Spleen (tissue), 11 donors: ENCODE measurements around the gene FBXO15. TPM values are rescaled to one million over a fixed set of nuclear protein-coding genes. Genes with fewer than 3 reads are reported as not detected.

Experiments used
- DNase-seq: peaks from one replicate; pipeline ENCODE4 v3.0.0-alpha.2; 2020
- H3K27ac ChIP-seq, 8 donors: fragments of 200-600 bp; sonication (generic) in 7 of 8; 1 replicate in 4 of 8; 2 replicates in 4 of 8; pipeline versions ENCODE4 v1.5.0 to v1.8.0; 2016 to 2021; ENCODE audit warnings: inconsistent platforms in 4 of 8, mild to moderate bottlenecking in 4 of 8, moderate library complexity in 1 of 8
- H3K27me3 ChIP-seq, 7 donors: fragments of 200-600 bp; sonication (generic) in 6 of 7; replicated peaks in 1 of 7; 1 replicate in 4 of 7; 2 replicates in 3 of 7; pipeline versions ENCODE4 v1.5.0 to v1.8.0; 2016 to 2021; ENCODE audit warnings: inconsistent platforms in 3 of 7, mild to moderate bottlenecking in 1 of 7
- H3K36me3 ChIP-seq, 6 donors: fragments of 200-600 bp; sonication (generic) in 5 of 6; 1 replicate in 4 of 6; 2 replicates in 2 of 6; pipeline versions ENCODE4 v1.5.0 to v1.8.0; 2016 to 2021; ENCODE audit warnings: inconsistent platforms in 2 of 6
- H3K4me1 ChIP-seq, 6 donors: fragments of 200-600 bp; sonication (generic) in 5 of 6; 1 replicate in 3 of 6; 2 replicates in 3 of 6; pipeline versions ENCODE4 v1.5.0 to v1.8.0; 2016 to 2021; ENCODE audit warnings: inconsistent platforms in 3 of 6
- H3K4me3 ChIP-seq, 8 donors: fragments of 200-600 bp; sonication (generic) in 7 of 8; 1 replicate in 4 of 8; 2 replicates in 4 of 8; pipeline versions ENCODE4 v1.5.0 to v1.8.0; 2016 to 2021; ENCODE audit warnings: inconsistent platforms in 4 of 8, mild to moderate bottlenecking in 4 of 8, moderate library complexity in 2 of 8
- H3K9me3 ChIP-seq, 8 donors: fragments of 200-600 bp; sonication (generic) in 7 of 8; 1 replicate in 4 of 8; 2 replicates in 4 of 8; pipeline versions ENCODE4 v1.5.0 to v1.8.0; 2016 to 2021; ENCODE audit warnings: inconsistent platforms in 4 of 8
- CTCF ChIP-seq, 11 experiments: fragments of 200-600 bp in 7 of 11; fragments of 450-650 bp in 4 of 11; sonication (generic) in 4 of 11; IDR thresholded peaks in 8 of 11; conservative IDR thresholded peaks in 3 of 11; 1 replicate in 7 of 11; 2 replicates in 4 of 11; pipeline versions ENCODE4 v1.4.0 to v1.8.0; 2016 to 2021; ENCODE audit warnings: antibody characterized with exemption in 11 of 11, inconsistent platforms in 4 of 11, mild to moderate bottlenecking in 1 of 11
- POLR2A ChIP-seq, 3 donors: fragments of 450-650 bp; IDR thresholded peaks; one replicate each; pipeline ENCODE4 v1.5.1; 2017; ENCODE audit warnings: antibody characterized with exemption in 3 of 3, mild to moderate bottlenecking in 1 of 3
- POLR2AphosphoS5 ChIP-seq, 3 donors: sonication (generic); formaldehyde crosslinking; IDR thresholded peaks; one replicate each; pipeline ENCODE4 v1.5.1; 2017; ENCODE audit warnings: antibody characterized with exemption in 3 of 3
- WGBS, 5 donors: extraction: QIAGEN DNeasy Blood & Tissue Kit in 3 of 5; methylation state at CpG; one replicate each; pipeline versions ENCODE4 v1.1.5 to v1.1.7; 2013 to 2018; 5-methylcytosine and 5-hydroxymethylcytosine counted together
- intact Hi-C: fragments of 100-400 bp; cut with DNase I; formaldehyde crosslinking; loops from one replicate; pipeline ENCODE4 v1.15.0; 2023; ENCODE audit warnings: low total_unique reads
- polyA plus RNA-seq, 3 donors: library from polyadenylated mRNA; stranded (reverse); fragments of 200-250 nt; gene quantifications; one replicate each; pipeline ENCODE4 v1.2.1, GENCODE V29; 2013
- total RNA-seq, 7 donors: library from RNA; depleted of rRNA in 3 of 7; stranded (reverse); fragments of >200 nt in 3 of 7; fragmentation: NEBNext Ultra II Directional in 4 of 7; extraction: Animal tissue kit (Norgen Biotek cat#: 25700) in 4 of 7; gene quantifications; one replicate each; pipeline versions ENCODE4 v1.1.0 to v1.2.1, GENCODE V29; 2016 to 2021
- donor health status: healthy with polysubstance abuse.
- donor health status: DM: no; HTN: no; CAD: no; lungs with moderate emphysema.
- donor health status: DM: no; HTN: no; CAD: no.
- donor health status: Bipolar disorder and iron deficiency.
- donor health status: healthy.
- donor health status: DM: no; HTN: no; CAD: no.
- donor health status: DM: yes; HTN: yes; CAD: no.

The FBXO15 gene
- total and polyA plus RNA-seq, 10 donors, result 0.28 to 3.5 (median 1.1) TPM

GRCh38 chr18:74063023-74063422 lies 84.6 kb downstream of the FBXO15 start:
- Histone ChIP-seq H3K36me3 (no peaks in the 10 kb centered on the region), H3K4me1 (peaks cover 0 to 31% (median 0%) of the 10 kb centered on the region in 6 donors), H3K27ac (peak overlapping the region in 5 of 8 donors; percentile 50 to 75 (median 67)), H3K27me3 (peaks cover 0 to 4% (median 0%) of the 10 kb centered on the region in 7 donors), H3K4me3 (no peak overlapping the region), H3K9me3 (peaks cover 0 to under 1% (median 0%) of the 10 kb centered on the region in 8 donors)
- DNase-seq, result no peak
- intact Hi-C loops, result no loop called here
- TF ChIP-seq CTCF (IDR thresholded peaks at IDR 0.05 in 8 of 11, conservative IDR thresholded peaks at IDR 0.05 in 3 of 11) (peak in 5 of 11 experiments; percentile 11 to 48 (median 11)), POLR2AphosphoS5 (IDR thresholded peaks at IDR 0.05) (no peak)
- WGBS, 5 donors, result 51 to 65% (median 59%) methylated on average over 3 of the region's 3 CpGs

- H3K4me1 ChIP-seq, result peaks cover 0 to 31% (median 0%) of the 10 kb centered on the region in 6 donors
- 88 to 97% (median 96%) methylated on average over 3 of the region's 3 CpGs for WGBS, 5 donors
- no peak overlapping the region for H3K27ac ChIP-seq
- intact Hi-C loops, result no loop called here
- TF ChIP-seq CTCF (IDR thresholded peaks at IDR 0.05 in 8 of 11, conservative IDR thresholded peaks at IDR 0.05 in 3 of 11) (no peak), POLR2AphosphoS5 (IDR thresholded peaks at IDR 0.05) (no peak), POLR2A (IDR thresholded peaks at IDR 0.05) (no peak)
- H3K27me3 ChIP-seq, result peaks cover 0 to 4% (median 0%) of the 10 kb centered on the region in 7 donors
- DNase-seq, result no peak
- H3K9me3 ChIP-seq, result peaks cover 0 to 7% (median 2%) of the 10 kb centered on the region in 8 donors
- H3K4me3 ChIP-seq, result no peak overlapping the region
- H3K36me3 ChIP-seq, result no peaks in the 10 kb centered on the region
These were observed 85.6 kb downstream of the FBXO15 start for GRCh38 chr18:74062037-74062436.

GRCh38 chr18:74060579-74060978 lies 87.1 kb downstream of the FBXO15 start:
- Histone ChIP-seq H3K27ac (no peak overlapping the region), H3K4me1 (peaks cover 0 to 25% (median 0%) of the 10 kb centered on the region in 6 donors), H3K36me3 (no peaks in the 10 kb centered on the region), H3K4me3 (no peak overlapping the region), H3K27me3 (peaks cover 0 to 4% (median 0%) of the 10 kb centered on the region in 7 donors), H3K9me3 (peaks cover 0 to 7% (median 2%) of the 10 kb centered on the region in 8 donors)
- TF ChIP-seq POLR2AphosphoS5 (IDR thresholded peaks at IDR 0.05), result no peak
- no peak for TF ChIP-seq POLR2A (IDR thresholded peaks at IDR 0.05)
- TF ChIP-seq CTCF (IDR thresholded peaks at IDR 0.05 in 8 of 11, conservative IDR thresholded peaks at IDR 0.05 in 3 of 11), result no peak
- WGBS, 5 donors, result 54 to 76% (median 60%) methylated on average over 3 of the region's 3 CpGs
- intact Hi-C loops, result no loop called here
- no peak for DNase-seq

- Histone ChIP-seq H3K4me1 (no peaks in the 10 kb centered on the region), H3K9me3 (peaks cover 0 to 25% (median 7%) of the 10 kb centered on the region in 8 donors), H3K36me3 (no peaks in the 10 kb centered on the region), H3K27me3 (peaks cover 0 to 10% (median 0%) of the 10 kb centered on the region in 7 donors), H3K27ac (no peak overlapping the region), H3K4me3 (no peak overlapping the region)
- no peak for TF ChIP-seq POLR2AphosphoS5 (IDR thresholded peaks at IDR 0.05)
- no peak for TF ChIP-seq POLR2A (IDR thresholded peaks at IDR 0.05)
- TF ChIP-seq CTCF (IDR thresholded peaks at IDR 0.05 in 8 of 11, conservative IDR thresholded peaks at IDR 0.05 in 3 of 11), result no peak
- intact Hi-C loops, result no loop called here
- DNase-seq, result no peak
- WGBS, 5 donors, result 66 to 79% (median 73%) methylated on average over 4 of the region's 4 CpGs
These were observed 96.8 kb downstream of the FBXO15 start for GRCh38 chr18:74050807-74051206.
